ENCODE results near the gene COQ8A. TPM values are rescaled to one million over a fixed set of nuclear protein-coding genes. Genes with fewer than 3 reads are reported as not detected.

The COQ8A gene
- total and polyA plus RNA-seq, 8 donors = 26.4 to 384 (median 65.2) TPM

DNA sequence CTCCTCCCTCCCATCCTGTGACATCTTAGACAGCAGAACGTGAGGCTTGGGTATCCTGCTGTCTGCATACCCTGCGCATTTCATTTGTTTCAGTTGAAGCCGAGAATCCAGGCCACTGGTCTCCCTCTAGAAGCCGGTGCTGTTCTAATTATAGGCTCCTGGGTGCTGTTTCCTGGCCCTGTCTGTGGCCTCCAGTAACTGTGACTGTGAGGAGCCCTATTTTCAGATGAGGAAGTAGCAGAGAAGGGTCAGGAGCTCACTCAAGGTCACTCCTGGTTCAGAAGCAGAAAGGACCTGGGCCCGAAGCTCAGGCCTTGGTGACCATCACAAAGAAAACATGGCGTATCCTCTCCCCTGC, 24.0 kb downstream of the COQ8A start:
- no peak for TF ChIP-seq POLR2AphosphoS5 (IDR thresholded peaks at IDR 0.05)
- TF ChIP-seq EP300 (IDR thresholded peaks at IDR 0.05) = no peak
- TF ChIP-seq, protein P1, sequence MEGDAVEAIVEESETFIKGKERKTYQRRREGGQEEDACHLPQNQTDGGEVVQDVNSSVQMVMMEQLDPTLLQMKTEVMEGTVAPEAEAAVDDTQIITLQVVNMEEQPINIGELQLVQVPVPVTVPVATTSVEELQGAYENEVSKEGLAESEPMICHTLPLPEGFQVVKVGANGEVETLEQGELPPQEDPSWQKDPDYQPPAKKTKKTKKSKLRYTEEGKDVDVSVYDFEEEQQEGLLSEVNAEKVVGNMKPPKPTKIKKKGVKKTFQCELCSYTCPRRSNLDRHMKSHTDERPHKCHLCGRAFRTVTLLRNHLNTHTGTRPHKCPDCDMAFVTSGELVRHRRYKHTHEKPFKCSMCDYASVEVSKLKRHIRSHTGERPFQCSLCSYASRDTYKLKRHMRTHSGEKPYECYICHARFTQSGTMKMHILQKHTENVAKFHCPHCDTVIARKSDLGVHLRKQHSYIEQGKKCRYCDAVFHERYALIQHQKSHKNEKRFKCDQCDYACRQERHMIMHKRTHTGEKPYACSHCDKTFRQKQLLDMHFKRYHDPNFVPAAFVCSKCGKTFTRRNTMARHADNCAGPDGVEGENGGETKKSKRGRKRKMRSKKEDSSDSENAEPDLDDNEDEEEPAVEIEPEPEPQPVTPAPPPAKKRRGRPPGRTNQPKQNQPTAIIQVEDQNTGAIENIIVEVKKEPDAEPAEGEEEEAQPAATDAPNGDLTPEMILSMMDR (IDR thresholded peaks at IDR 0.05) = no peak
- no peak for TF ChIP-seq POLR2A (IDR thresholded peaks at IDR 0.05)
- no peaks in the 10 kb centered on the region for H3K27me3 ChIP-seq
- DNase-seq = no peak
- no peak overlapping the region for H3K4me3 ChIP-seq
- peak overlapping the region in 1 of 5 donors; percentile 51 for H3K27ac ChIP-seq
- peaks cover 0 to 38% (median 8%) of the 10 kb centered on the region in 4 donors for H3K4me1 ChIP-seq
- peaks cover 20 to 79% (median 71%) of the 10 kb centered on the region in 4 donors for H3K36me3 ChIP-seq
- intact Hi-C loops (cut with DNase I; ENCODE audit: low total_unique reads) = no loop called here
- 74 to 88% (median 83%) methylated on average over 6 of the region's 6 CpGs for WGBS, 5 donors
- no peaks in the 10 kb centered on the region for H3K9me3 ChIP-seq

DNA sequence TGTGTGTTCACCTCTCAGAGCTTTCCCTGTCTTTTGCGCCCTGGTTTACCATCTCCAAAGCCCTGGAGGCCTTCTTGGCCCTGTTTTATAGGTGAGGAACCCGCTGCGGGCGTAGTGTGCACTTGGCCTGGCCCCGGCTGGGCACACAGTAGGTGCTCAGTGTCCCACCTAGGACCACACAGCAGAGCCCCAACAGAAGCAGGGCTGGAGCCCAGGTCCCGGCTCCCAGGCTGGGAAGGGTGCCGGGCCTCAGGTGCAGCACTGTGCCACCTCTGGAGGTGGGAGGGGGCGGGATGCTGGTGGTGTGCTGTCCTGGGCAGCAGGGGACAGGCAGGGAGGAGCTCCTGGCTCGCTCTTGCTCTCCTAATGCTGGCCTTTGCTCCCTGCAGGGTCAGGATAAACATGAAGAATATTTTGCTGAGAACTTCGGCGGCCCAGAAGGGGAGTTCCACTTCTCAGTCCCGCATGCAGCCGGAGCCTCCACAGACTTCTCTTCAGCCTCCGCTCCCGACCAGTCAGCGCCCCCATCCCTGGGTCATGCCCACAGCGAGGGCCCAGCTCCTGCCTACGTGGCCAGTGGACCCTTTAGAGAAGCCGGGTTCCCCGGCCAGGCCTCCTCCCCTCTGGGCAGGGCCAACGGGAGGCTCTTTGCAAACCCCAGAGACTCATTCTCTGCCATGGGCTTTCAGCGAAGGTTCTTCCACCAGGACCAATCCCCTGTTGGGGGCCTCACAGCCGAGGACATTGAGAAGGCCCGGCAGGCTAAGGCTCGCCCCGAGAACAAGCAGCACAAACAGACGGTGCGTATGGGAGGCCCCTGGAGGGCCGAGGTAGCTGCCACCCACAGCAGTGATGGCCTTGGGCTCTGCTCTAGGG, 24.8 kb downstream of the COQ8A start:
- WGBS, 5 donors = 88 to 94% (median 92%) methylated on average over 23 to 29 of the region's 29 CpGs
- Histone ChIP-seq H3K4me3 (no peak overlapping the region), H3K27ac (no peak overlapping the region), H3K4me1 (peaks cover 0 to 31% (median 5%) of the 10 kb centered on the region in 4 donors), H3K27me3 (no peaks in the 10 kb centered on the region), H3K9me3 (no peaks in the 10 kb centered on the region), H3K36me3 (peaks cover 20 to 88% (median 78%) of the 10 kb centered on the region in 4 donors)
- TF ChIP-seq EP300 (IDR thresholded peaks at IDR 0.05) (no peak), POLR2AphosphoS5 (IDR thresholded peaks at IDR 0.05) (no peak), POLR2A (IDR thresholded peaks at IDR 0.05) (no peak)
- TF ChIP-seq, protein P1 (IDR thresholded peaks at IDR 0.05) = no peak
- intact Hi-C loops (cut with DNase I; ENCODE audit: low total_unique reads) = no loop called here
- no peak for DNase-seq

DNA sequence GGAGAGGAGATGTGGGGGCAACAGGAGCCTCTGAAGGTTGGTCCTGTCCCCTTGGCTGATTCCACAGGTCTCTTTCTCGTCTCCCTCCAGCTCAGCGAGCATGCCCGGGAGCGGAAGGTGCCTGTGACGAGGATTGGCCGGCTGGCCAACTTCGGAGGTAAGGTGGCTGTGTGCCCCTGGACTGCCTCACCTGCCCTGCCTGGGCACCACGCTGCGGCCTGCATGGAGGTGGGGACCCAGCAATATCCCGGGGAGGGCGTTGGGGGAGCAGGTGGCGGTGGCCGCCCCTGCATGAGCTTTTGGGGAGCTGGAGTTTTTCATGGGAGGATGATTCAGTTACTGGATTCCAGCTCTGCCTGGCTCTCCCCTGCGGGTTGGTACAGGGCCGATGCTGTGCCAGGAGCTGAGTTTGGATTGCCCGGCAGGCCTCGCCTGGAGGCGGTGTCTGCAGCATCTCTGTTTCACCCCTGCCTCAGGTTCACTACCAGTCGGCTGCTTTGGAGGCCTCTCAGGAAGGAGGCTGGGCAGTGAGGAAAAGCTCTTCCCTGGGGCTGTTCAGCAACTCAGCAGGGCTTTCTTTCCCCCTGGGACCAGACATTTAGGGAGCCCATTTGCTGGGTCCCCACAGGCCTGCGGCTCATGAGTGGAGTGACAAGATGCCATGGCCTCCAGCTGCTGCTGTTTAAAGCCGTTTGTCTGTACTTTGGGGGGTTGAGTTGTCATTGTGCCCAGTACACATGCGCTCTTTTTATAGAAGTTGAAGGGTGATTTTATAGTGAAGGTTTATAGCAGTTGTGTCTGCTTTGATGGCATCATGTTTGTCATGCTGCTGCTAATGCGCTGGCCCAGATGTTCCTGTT, 25.7 kb downstream of the COQ8A start:
- WGBS, 5 donors = 92 to 95% (median 94%) methylated on average over 20 to 23 of the region's 23 CpGs
- no peak for DNase-seq
- Histone ChIP-seq H3K9me3 (no peaks in the 10 kb centered on the region), H3K4me3 (no peak overlapping the region), H3K27me3 (no peaks in the 10 kb centered on the region), H3K4me1 (peaks cover 0 to 31% (median 5%) of the 10 kb centered on the region in 4 donors), H3K36me3 (peaks cover 20 to 97% (median 87%) of the 10 kb centered on the region in 4 donors), H3K27ac (peak overlapping the region in 1 of 5 donors; percentile 20)
- TF ChIP-seq POLR2AphosphoS5 (IDR thresholded peaks at IDR 0.05) (no peak), POLR2A (IDR thresholded peaks at IDR 0.05) (no peak), EP300 (IDR thresholded peaks at IDR 0.05) (no peak)
- TF ChIP-seq, protein P1 (IDR thresholded peaks at IDR 0.05) = no peak
- intact Hi-C loops (cut with DNase I; ENCODE audit: low total_unique reads) = no loop called here

DNA sequence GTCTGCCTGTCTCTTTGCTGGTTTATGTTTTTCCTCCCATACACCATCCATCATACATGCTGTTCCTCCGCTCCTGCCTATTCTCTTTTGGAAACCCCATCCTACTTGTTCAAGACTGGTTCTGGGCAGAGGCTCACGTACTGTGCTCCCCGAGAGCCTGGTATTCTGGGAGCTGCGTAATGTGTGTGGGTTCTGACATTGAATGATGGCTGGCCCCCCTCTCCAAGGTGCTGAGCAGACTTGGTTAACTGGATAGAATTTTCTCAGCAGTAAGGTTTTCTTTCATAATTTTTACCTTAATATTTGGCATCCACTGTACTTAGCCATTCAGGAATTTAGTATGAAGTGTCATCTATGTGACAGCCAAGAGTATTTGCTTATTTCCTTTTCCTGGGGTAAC, 26.6 kb downstream of the COQ8A start:
- Histone ChIP-seq H3K9me3 (peaks cover 0 to 5% (median under 1%) of the 10 kb centered on the region in 4 donors), H3K4me1 (peaks cover 0 to 31% (median 5%) of the 10 kb centered on the region in 4 donors), H3K27me3 (no peaks in the 10 kb centered on the region), H3K36me3 (peaks cover 20 to 99% (median 91%) of the 10 kb centered on the region in 4 donors), H3K27ac (peak overlapping the region in 1 of 5 donors; percentile 20), H3K4me3 (no peak overlapping the region)
- intact Hi-C loops (cut with DNase I; ENCODE audit: low total_unique reads) = no loop called here
- 86 to 99% (median 99%) methylated on average over 4 of the region's 4 CpGs for WGBS, 5 donors
- no peak for DNase-seq
- TF ChIP-seq, protein P1 (IDR thresholded peaks at IDR 0.05) = no peak
- TF ChIP-seq POLR2A (IDR thresholded peaks at IDR 0.05) = no peak

Data from stomach (tissue), 9 donors.